Endothelial cell of umbilical vein (primary cell): ENCODE results near the gene KRT84. TPM values are rescaled to one million over a fixed set of nuclear protein-coding genes. Genes with fewer than 3 reads are reported as not detected.

ENCODE experiments used
- Bru-seq: library from RNA; stranded (reverse); fragments of 400-500 nt; gene quantifications from one replicate; lab custom pipeline; 2021; lab: Mats Ljungman, UMichigan
- BruChase-seq, 2 experiments: library from RNA; stranded (reverse); fragments of 400-500 nt; gene quantifications; one replicate each; lab custom pipeline; 2021; lab: Mats Ljungman, UMichigan
- BruUV-seq: library from RNA; stranded (reverse); fragments of 400-500 nt; replicated peaks from 2 replicates; lab custom pipeline; 2021; lab: Mats Ljungman, UMichigan
- CTCF ChIA-PET: fragments of 300-600, 350-600 bp; sonication (Branson Sonifier 250); formaldehyde crosslinking; loops from one replicate; lab custom pipeline; 2021; ENCODE audit warnings: antibody characterized with exemption, inconsistent platforms; lab: Charles Lee
- POLR2A ChIA-PET: fragments of 300-600, 350-600 bp; sonication (Branson Sonifier 250); formaldehyde crosslinking; loops from one replicate; lab custom pipeline; 2021; ENCODE audit warnings: antibody characterized with exemption, inconsistent platforms; lab: Charles Lee
- DNase-seq: peaks from one replicate; pipeline ENCODE4 v3.0.0-alpha.2; 2011; ENCODE audit warnings: low read depth, low spot score
- FAIRE-seq: peaks from 2 replicates; lab custom pipeline; 2011; peaks lifted over from hg19 to GRCh38; lab: Jason Lieb, UNC
- H2AFZ ChIP-seq: 2 replicates; pipeline ENCODE4 v1.6.0; 2012; ENCODE audit warnings: low read depth, low read length, control low read depth, inconsistent platforms
- H3K27ac ChIP-seq: 2 replicates; pipeline ENCODE4 v1.5.1; 2011; ENCODE audit warnings: low read depth, mild to moderate bottlenecking, control low read depth, low read length, moderate library complexity; ENCODE audit not compliant: insufficient read depth
- H3K27me3 ChIP-seq, 2 experiments: 2 replicates each; pipeline versions ENCODE4 v1.6.0 to v1.6.1; 2011; ENCODE audit warnings: low read length in 2 of 2, mixed read lengths in 1 of 2; ENCODE audit not compliant: control insufficient read depth in 2 of 2, insufficient read depth in 2 of 2
- H3K36me3 ChIP-seq, 2 experiments: 2 replicates in 1 of 2; 3 replicates in 1 of 2; pipeline ENCODE4 v1.5.1; 2011; ENCODE audit warnings: low read length in 2 of 2, mild to moderate bottlenecking in 1 of 2, moderate library complexity in 1 of 2; ENCODE audit not compliant: control insufficient read depth in 2 of 2, insufficient read depth in 2 of 2; ENCODE audit errors: extremely low read depth in 1 of 2
- H3K4me1 ChIP-seq: 3 replicates; pipeline ENCODE4 v1.5.1; 2011; ENCODE audit warnings: mild to moderate bottlenecking, low read length; ENCODE audit not compliant: control insufficient read depth, insufficient read depth; ENCODE audit errors: extremely low read depth
- H3K4me2 ChIP-seq: 2 replicates; pipeline ENCODE4 v1.6.1; 2011; ENCODE audit warnings: low read length, control low read depth, mixed read lengths; ENCODE audit not compliant: insufficient read depth
- H3K4me3 ChIP-seq, 3 experiments: fragments of 200-600 bp in 1 of 3; sonication (generic), shearing (Covaris generic) in 1 of 3; replicated peaks in 1 of 3; 2 replicates each; pipeline ENCODE4 v1.5.1; 2011 to 2016; ENCODE audit warnings: control low read depth in 3 of 3, low read length in 3 of 3, mild to moderate bottlenecking in 2 of 3, inconsistent platforms in 1 of 3, low read depth in 1 of 3, moderate library complexity in 1 of 3; ENCODE audit not compliant: insufficient read depth in 1 of 3
- H3K79me2 ChIP-seq: 2 replicates; pipeline ENCODE4 v1.6.0; 2012; ENCODE audit warnings: low read length, inconsistent platforms; ENCODE audit not compliant: control insufficient read depth, insufficient read depth
- H3K9ac ChIP-seq: replicated peaks from 2 replicates; pipeline ENCODE3; 2011; ENCODE audit warnings: low read length, control low read depth; ENCODE audit not compliant: insufficient read depth; ENCODE audit errors: extremely low read depth
- H3K9me1 ChIP-seq: replicated peaks from 3 replicates; pipeline ENCODE4 v1.6.0; 2011; ENCODE audit warnings: mild to moderate bottlenecking, low read length; ENCODE audit not compliant: control insufficient read depth, insufficient read depth; ENCODE audit errors: extremely low read depth
- H3K9me3 ChIP-seq: replicated peaks from 2 replicates; pipeline ENCODE4 v1.5.1; 2012; ENCODE audit warnings: low read length, inconsistent platforms; ENCODE audit not compliant: control insufficient read depth, insufficient read depth
- H4K20me1 ChIP-seq: replicated peaks from 2 replicates; pipeline ENCODE3; 2011; ENCODE audit warnings: mild to moderate bottlenecking, low read length; ENCODE audit not compliant: control insufficient read depth, insufficient read depth; ENCODE audit errors: extremely low read depth
- CTCF ChIP-seq, 2 donors: IDR thresholded peaks; 1 replicate in 1 of 2; 2 replicates in 1 of 2; pipeline ENCODE4 v1.5.1; 2011; ENCODE audit warnings: low read length in 2 of 2, mild to moderate bottlenecking in 2 of 2, moderate library complexity in 2 of 2, control low read depth in 1 of 2, inconsistent platforms in 1 of 2, low read depth in 1 of 2; ENCODE audit not compliant: insufficient read depth in 1 of 2; ENCODE audit errors: extremely low read depth in 1 of 2
- EZH2 ChIP-seq: IDR thresholded peaks from 2 replicates; pipeline ENCODE4 v1.6.1; 2012; ENCODE audit warnings: borderline replicate concordance, low read depth, mild to moderate bottlenecking, moderate library complexity, low read length, inconsistent platforms; ENCODE audit not compliant: severe bottlenecking
- FOS ChIP-seq: IDR thresholded peaks from 2 replicates; pipeline ENCODE4 v1.6.1; 2011; ENCODE audit warnings: mild to moderate bottlenecking, low read length, moderate library complexity, borderline replicate concordance; ENCODE audit not compliant: insufficient read depth
- GATA2 ChIP-seq: IDR thresholded peaks from 2 replicates; pipeline ENCODE4 v1.7.0; 2011; ENCODE audit warnings: low read depth, mild to moderate bottlenecking, moderate library complexity, mixed read lengths, low read length; ENCODE audit not compliant: insufficient read length, insufficient read depth
- JUN ChIP-seq: IDR thresholded peaks from 2 replicates; pipeline ENCODE4 v1.6.1; 2011; ENCODE audit warnings: borderline replicate concordance, low read depth; ENCODE audit not compliant: insufficient read length, insufficient read depth
- MAX ChIP-seq: IDR thresholded peaks from 2 replicates; pipeline ENCODE4 v1.6.1; 2011; ENCODE audit not compliant: insufficient read depth, insufficient read length
- MYC ChIP-seq: IDR thresholded peaks from one replicate; pipeline ENCODE4 v1.6.1; 2011; ENCODE audit warnings: mild to moderate bottlenecking, low read depth, low read length
- POLR2A ChIP-seq: IDR thresholded peaks from 2 replicates; pipeline ENCODE4 v1.6.1; 2012; ENCODE audit warnings: low read depth, mild to moderate bottlenecking, control low read depth, low read length
- POLR2AphosphoS5 ChIP-seq: IDR thresholded peaks from 2 replicates; pipeline ENCODE4 v1.6.1; 2012; ENCODE audit warnings: low read depth, mild to moderate bottlenecking, control low read depth, low read length, moderate library complexity; ENCODE audit not compliant: insufficient read depth
- dilution Hi-C: fragments of 300-500 bp; cut with MboI; formaldehyde crosslinking; loops from one replicate; pipeline ENCODE4 v1.15.0; 2019; ENCODE audit warnings: low sequenced_read_pairs; ENCODE audit not compliant: extremely low pct_ligation_motif_present
- intact Hi-C: fragments of 100-400 bp; cut with micrococcal nuclease; formaldehyde crosslinking; loops from one replicate; pipeline ENCODE4 v1.10.0; 2022
- long read RNA-seq: library from polyadenylated mRNA; stranded (forward); transcript quantifications from one replicate; pipeline ENCODE4 v2.0.0, GENCODE V29; 2021
- polyA minus RNA-seq, 3 experiments: library from RNA; depleted of rRNA, polyadenylated mRNA; stranded (reverse); fragments of >200 nt; gene quantifications; 1 replicate in 1 of 3; 2 replicates in 2 of 3; pipeline ENCODE4 v1.2.3, GENCODE V29; 2011
- polyA plus RNA-seq, 4 experiments: library from polyadenylated mRNA; depleted of rRNA in 3 of 4; stranded (reverse) in 3 of 4; unstranded in 1 of 4; fragments of >200 nt; gene quantifications; 2 replicates each; pipeline versions ENCODE4 v1.2.1 to v1.2.3, GENCODE V29; 2011 to 2012; ENCODE audit warnings: missing spikeins in 1 of 4
- total RNA-seq: library from RNA; stranded (reverse); gene quantifications from 2 replicates; pipeline ENCODE4 v1.2.3, GENCODE V29; 2021

KRT84 gene
- total RNA-seq: not detected in 2 replicates
- not detected in 2 replicates for polyA plus RNA-seq
- not detected in 2 replicates for polyA plus RNA-seq (2011; cell fraction: cytosol; rRNA removed)
- polyA plus RNA-seq (2011; cell fraction: nucleus; rRNA removed): not detected in 2 replicates
- not detected in 2 replicates for polyA plus RNA-seq (2012)
- not detected in 2 replicates for polyA minus RNA-seq
- polyA minus RNA-seq (2011; cell fraction: cytosol; rRNA and poly(A)+ RNA removed): not detected
- not detected in 2 replicates for polyA minus RNA-seq (2011; cell fraction: nucleus; rRNA and poly(A)+ RNA removed)
- not detected for Bru-seq, nascent RNA
- not detected for BruChase-seq, experiment 1, labeled RNA remaining after a 6-hour chase
- not detected for BruChase-seq, experiment 2, labeled RNA remaining after a 2-hour chase
- long read RNA-seq: 0 reads

GRCh38 chr12:52385226-52385702 lies at the start of gene KRT84:
Gene KRT84, minus strand, starts transcription at chr12:52385652. Its CDS starts 67 bp downstream, at chr12:52385585.
- H3K27ac ChIP-seq: no peak within 1 kb of the TSS
- H3K4me2 ChIP-seq: no peak within 1 kb of the TSS
- ChIA-PET CTCF (interaction anchor here (1.4 to 3.7 kb wide), 5 partner anchors 12 to 495 kb away, joined by 4 to 16 read pairs (median 7); no protein-coding TSS in a partner anchor), POLR2A (no interaction called here)
- dilution Hi-C loops (no loop called here), intact Hi-C loops (no loop called here)
- H3K27me3 ChIP-seq: peaks cover 2 to 13% of the 10 kb centered on the region in 2 experiments
- no peaks in the 10 kb centered on the region for H3K4me1 ChIP-seq
- no peak for DNase-seq
- H3K4me3 ChIP-seq: no peak within 1 kb of the TSS
- no peak for FAIRE-seq
- H4K20me1 ChIP-seq: no peaks in the 10 kb centered on the region
- no peaks in the 10 kb centered on the region for H3K9me1 ChIP-seq
- H3K36me3 ChIP-seq: no peaks in the 10 kb centered on the region
- BruUV-seq: no TSS peak
- no peaks in the 10 kb centered on the region for H3K9me3 ChIP-seq
- no peaks in the 10 kb centered on the region for H3K79me2 ChIP-seq
- no peak within 1 kb of the TSS for H3K9ac ChIP-seq
- TF ChIP-seq GATA2 (no peak), FOS (no peak), EZH2 (no peak), MAX (no peak), POLR2AphosphoS5 (no peak), CTCF (IDR thresholded peaks at IDR 0.05; ENCODE audit: extremely low read depth in 1 of 2, insufficient read depth in 1 of 2, low read depth in 1 of 2, low read length in 2 of 2) (no peak), JUN (no peak), POLR2A (no peak), MYC (no peak)
- no peak within 1 kb of the TSS for H2AFZ ChIP-seq
